ENCODE results near the gene IGFBP6.

Gene IGFBP6

DNA sequence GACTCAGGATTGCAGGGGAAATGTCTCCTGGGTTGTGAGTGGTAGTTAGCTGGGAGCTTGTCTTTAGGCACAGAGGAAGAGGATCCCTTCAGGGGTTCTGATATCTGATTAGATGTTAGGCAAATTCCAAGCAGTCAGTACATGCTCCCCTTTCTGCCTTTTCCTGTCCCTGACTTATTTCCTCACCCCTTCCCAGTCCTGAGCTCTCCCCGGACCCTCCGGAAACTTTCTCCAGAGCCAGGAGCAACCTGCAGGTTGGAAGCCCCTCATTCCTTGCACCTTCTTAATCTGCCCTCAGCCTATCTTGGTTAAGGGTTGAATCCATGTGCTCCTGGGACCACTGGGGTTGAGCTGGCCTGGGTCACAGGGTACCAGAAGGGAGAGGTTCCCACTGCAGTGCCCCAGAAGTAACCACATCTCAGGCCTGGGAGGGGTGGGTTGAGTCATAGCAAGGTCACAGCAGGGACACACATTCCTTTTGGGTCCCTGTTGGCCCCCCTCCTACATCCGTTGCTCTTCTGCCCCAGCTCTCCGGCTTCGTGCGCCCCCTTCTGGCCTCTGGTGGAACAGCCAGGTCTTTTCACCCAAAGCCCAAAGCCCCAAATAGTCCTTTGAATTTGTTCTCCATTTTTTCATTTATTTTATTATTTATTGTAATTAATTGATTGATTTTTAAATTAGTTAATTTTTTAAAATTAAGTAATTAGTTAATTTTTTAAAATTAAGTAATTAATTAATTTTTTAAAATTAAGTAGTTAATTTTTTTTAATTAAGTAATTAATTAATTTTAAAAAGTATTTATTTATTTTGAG lies 1.8 kb downstream of the IGFBP6 start:
- H3K9me3 ChIP-seq (ENCODE audit: control insufficient read depth, low read length) = no peaks in the 10 kb centered on the region
- no peaks in the 10 kb centered on the region for H3K27me3 ChIP-seq (replicated peaks; ENCODE audit: control insufficient read depth, insufficient read depth, low read length, poor library complexity, severe bottlenecking)
- DNase-seq = peak; percentile 73 to 83 (median 81)
- no peak overlapping the region for H3K27ac ChIP-seq (ENCODE audit: insufficient read depth, low read length, poor library complexity, severe bottlenecking)
- H3K4me3 ChIP-seq (ENCODE audit: insufficient read depth, low read depth, low read length, poor library complexity, severe bottlenecking) = no peak overlapping the region
- peaks cover 51% of the 10 kb centered on the region for H3K4me1 ChIP-seq (ENCODE audit: control insufficient read depth, insufficient read depth, low read length, poor library complexity, severe bottlenecking)
- no peaks in the 10 kb centered on the region for H3K36me3 ChIP-seq (ENCODE audit: control insufficient read depth, insufficient read depth, low read length)

- H3K4me3 ChIP-seq (ENCODE audit: insufficient read depth, low read depth, low read length, poor library complexity, severe bottlenecking) = no peak overlapping the region
- H3K36me3 ChIP-seq (ENCODE audit: control insufficient read depth, insufficient read depth, low read length) = no peaks in the 10 kb centered on the region
- H3K27ac ChIP-seq (ENCODE audit: insufficient read depth, low read length, poor library complexity, severe bottlenecking) = no peak overlapping the region
- DNase-seq = no peak
- no peaks in the 10 kb centered on the region for H3K27me3 ChIP-seq (replicated peaks; ENCODE audit: control insufficient read depth, insufficient read depth, low read length, poor library complexity, severe bottlenecking)
- H3K9me3 ChIP-seq (ENCODE audit: control insufficient read depth, low read length) = no peaks in the 10 kb centered on the region
- peaks cover 52% of the 10 kb centered on the region for H3K4me1 ChIP-seq (ENCODE audit: control insufficient read depth, insufficient read depth, low read length, poor library complexity, severe bottlenecking)
Measured at GRCh38 chr12:53100466-53101151, 3.1 kb downstream of the IGFBP6 start.

GRCh38 chr12:53101266-53101665 lies 3.8 kb downstream of the IGFBP6 start:
- H3K27me3 ChIP-seq (replicated peaks; ENCODE audit: control insufficient read depth, insufficient read depth, low read length, poor library complexity, severe bottlenecking) = no peaks in the 10 kb centered on the region
- H3K9me3 ChIP-seq (ENCODE audit: control insufficient read depth, low read length) = no peaks in the 10 kb centered on the region
- no peaks in the 10 kb centered on the region for H3K36me3 ChIP-seq (ENCODE audit: control insufficient read depth, insufficient read depth, low read length)
- no peak overlapping the region for H3K4me3 ChIP-seq (ENCODE audit: insufficient read depth, low read depth, low read length, poor library complexity, severe bottlenecking)
- DNase-seq = no peak
- H3K27ac ChIP-seq (ENCODE audit: insufficient read depth, low read length, poor library complexity, severe bottlenecking) = no peak overlapping the region
- peaks cover 52% of the 10 kb centered on the region for H3K4me1 ChIP-seq (ENCODE audit: control insufficient read depth, insufficient read depth, low read length, poor library complexity, severe bottlenecking)

- Histone ChIP-seq H3K4me1 (ENCODE audit: control insufficient read depth, insufficient read depth, low read length, poor library complexity, severe bottlenecking) (peaks cover 49% of the 10 kb centered on the region), H3K9me3 (ENCODE audit: control insufficient read depth, low read length) (no peaks in the 10 kb centered on the region), H3K36me3 (ENCODE audit: control insufficient read depth, insufficient read depth, low read length) (no peaks in the 10 kb centered on the region), H3K4me3 (ENCODE audit: insufficient read depth, low read depth, low read length, poor library complexity, severe bottlenecking) (no peak overlapping the region), H3K27ac (ENCODE audit: insufficient read depth, low read length, poor library complexity, severe bottlenecking) (no peak overlapping the region), H3K27me3 (replicated peaks; ENCODE audit: control insufficient read depth, insufficient read depth, low read length, poor library complexity, severe bottlenecking) (no peaks in the 10 kb centered on the region)
- DNase-seq = no peak
Measured at GRCh38 chr12:53101931-53102781, 4.7 kb downstream of the IGFBP6 start.

DNA sequence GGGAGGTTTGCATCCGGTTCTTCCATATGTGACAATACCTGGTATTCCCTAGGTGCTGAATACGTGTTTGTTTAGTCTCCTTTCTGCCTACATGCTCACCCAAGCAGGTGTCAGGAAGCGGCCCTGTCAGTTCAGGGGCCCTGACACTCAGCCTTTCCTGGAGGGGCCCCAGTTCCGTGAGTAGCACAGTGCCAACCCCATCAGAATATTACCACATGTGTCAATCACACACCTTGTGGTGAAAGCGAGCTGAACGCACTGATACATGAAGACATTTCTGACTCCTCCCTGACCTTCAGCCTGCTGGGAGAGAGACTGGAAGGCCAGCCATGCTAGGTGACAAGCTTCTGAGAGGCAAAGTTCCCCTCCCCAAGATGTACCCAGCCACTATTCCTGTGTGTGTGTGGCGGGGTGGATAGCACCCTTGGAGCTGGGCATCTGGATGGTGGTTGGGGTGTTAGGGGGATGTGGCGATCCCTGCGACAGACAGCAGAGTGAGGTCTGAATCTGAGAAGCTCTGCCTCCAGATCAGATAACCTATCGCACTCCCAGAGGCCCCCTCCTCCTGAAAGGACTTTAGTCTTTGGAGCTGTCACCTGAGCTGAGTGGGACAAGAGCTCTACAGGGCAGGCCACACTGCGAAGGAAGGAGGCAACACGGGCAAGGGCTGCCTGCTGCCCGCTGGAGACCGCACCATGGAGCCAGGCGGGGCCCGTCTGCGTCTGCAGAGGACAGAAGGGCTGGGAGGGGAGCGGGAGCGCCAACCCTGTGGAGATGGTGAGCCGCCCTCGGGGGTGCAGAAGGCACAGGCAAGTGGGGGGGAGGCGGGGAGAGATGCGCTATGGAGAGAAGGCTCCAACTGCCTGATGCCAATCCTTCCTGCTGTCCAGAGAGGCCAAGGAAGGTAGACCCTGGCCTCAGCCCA lies 5.7 kb downstream of the IGFBP6 start, which contains the start of gene SOAT2:
Gene SOAT2 (plus strand): TSS at position 604 of the 925 bp plus-strand sequence. CDS start 92 bp downstream, at position 696.
- Histone ChIP-seq H3K27ac (ENCODE audit: insufficient read depth, low read length, poor library complexity, severe bottlenecking) (peak within 1 kb of the TSS; percentile 3), H3K4me1 (ENCODE audit: control insufficient read depth, insufficient read depth, low read length, poor library complexity, severe bottlenecking) (peaks cover 39% of the 10 kb centered on the region), H3K4me3 (ENCODE audit: insufficient read depth, low read depth, low read length, poor library complexity, severe bottlenecking) (no peak within 1 kb of the TSS), H3K9me3 (ENCODE audit: control insufficient read depth, low read length) (no peaks in the 10 kb centered on the region), H3K27me3 (replicated peaks; ENCODE audit: control insufficient read depth, insufficient read depth, low read length, poor library complexity, severe bottlenecking) (no peaks in the 10 kb centered on the region), H3K36me3 (ENCODE audit: control insufficient read depth, insufficient read depth, low read length) (no peaks in the 10 kb centered on the region)
- peak in 2 of 3 donors; percentile 18 to 25 for DNase-seq

GRCh38 chr12:53103860-53104305 lies 6.4 kb downstream of the IGFBP6 start:
- Histone ChIP-seq H3K9me3 (ENCODE audit: control insufficient read depth, low read length) (no peaks in the 10 kb centered on the region), H3K4me1 (ENCODE audit: control insufficient read depth, insufficient read depth, low read length, poor library complexity, severe bottlenecking) (peaks cover 32% of the 10 kb centered on the region), H3K27ac (ENCODE audit: insufficient read depth, low read length, poor library complexity, severe bottlenecking) (peak overlapping the region; percentile 3), H3K27me3 (replicated peaks; ENCODE audit: control insufficient read depth, insufficient read depth, low read length, poor library complexity, severe bottlenecking) (no peaks in the 10 kb centered on the region), H3K4me3 (ENCODE audit: insufficient read depth, low read depth, low read length, poor library complexity, severe bottlenecking) (no peak overlapping the region), H3K36me3 (ENCODE audit: control insufficient read depth, insufficient read depth, low read length) (no peaks in the 10 kb centered on the region)
- DNase-seq = no peak

- H3K4me3 ChIP-seq (ENCODE audit: insufficient read depth, low read depth, low read length, poor library complexity, severe bottlenecking) = no peak overlapping the region
- no peak overlapping the region for H3K27ac ChIP-seq (ENCODE audit: insufficient read depth, low read length, poor library complexity, severe bottlenecking)
- H3K36me3 ChIP-seq (ENCODE audit: control insufficient read depth, insufficient read depth, low read length) = no peaks in the 10 kb centered on the region
- peaks cover 26% of the 10 kb centered on the region for H3K4me1 ChIP-seq (ENCODE audit: control insufficient read depth, insufficient read depth, low read length, poor library complexity, severe bottlenecking)
- no peaks in the 10 kb centered on the region for H3K9me3 ChIP-seq (ENCODE audit: control insufficient read depth, low read length)
- no peak for DNase-seq
- no peaks in the 10 kb centered on the region for H3K27me3 ChIP-seq (replicated peaks; ENCODE audit: control insufficient read depth, insufficient read depth, low read length, poor library complexity, severe bottlenecking)
Measured at GRCh38 chr12:53105256-53105655, 7.8 kb downstream of the IGFBP6 start.

DNA sequence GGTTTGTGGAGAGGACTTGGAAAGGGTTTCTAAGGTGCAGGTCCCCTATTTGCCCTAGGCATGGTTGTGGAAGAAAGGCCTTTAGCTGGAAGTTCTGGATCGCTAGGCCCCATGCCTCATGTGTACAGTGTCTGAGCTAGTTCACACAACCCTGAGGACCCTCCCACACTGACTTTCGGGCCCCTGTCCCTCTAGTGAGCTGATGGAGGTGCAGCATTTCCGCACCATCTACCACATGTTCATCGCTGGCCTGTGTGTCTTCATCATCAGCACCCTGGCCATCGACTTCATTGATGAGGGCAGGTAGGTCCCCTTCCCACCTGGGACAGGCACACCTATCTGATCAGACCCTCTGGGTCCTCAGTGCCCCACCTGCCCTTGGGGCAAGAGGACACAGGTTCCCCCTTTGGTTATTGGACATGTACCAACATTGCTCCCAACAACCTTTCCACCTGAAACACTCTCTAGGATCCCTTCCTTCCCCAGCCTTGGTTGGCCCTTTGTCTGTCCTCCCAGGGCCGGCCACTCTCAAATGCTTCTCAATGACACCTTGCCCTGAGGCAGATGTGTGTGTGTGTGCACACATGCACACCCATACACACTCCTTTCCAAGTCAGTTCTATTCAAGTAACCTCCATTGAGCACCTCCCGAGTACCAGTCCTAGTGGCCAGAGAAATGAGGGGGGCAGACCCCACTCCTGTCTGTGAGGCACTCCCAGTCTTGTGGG lies 8.4 kb downstream of the IGFBP6 start:
- H3K4me1 ChIP-seq (ENCODE audit: control insufficient read depth, insufficient read depth, low read length, poor library complexity, severe bottlenecking) = peaks cover 26% of the 10 kb centered on the region
- no peak overlapping the region for H3K27ac ChIP-seq (ENCODE audit: insufficient read depth, low read length, poor library complexity, severe bottlenecking)
- H3K9me3 ChIP-seq (ENCODE audit: control insufficient read depth, low read length) = no peaks in the 10 kb centered on the region

More for the DNA sequence above, 8.4 kb downstream of the IGFBP6 start:
- no peaks in the 10 kb centered on the region for H3K27me3 ChIP-seq (replicated peaks; ENCODE audit: control insufficient read depth, insufficient read depth, low read length, poor library complexity, severe bottlenecking)
- H3K4me3 ChIP-seq (ENCODE audit: insufficient read depth, low read depth, low read length, poor library complexity, severe bottlenecking) = no peak overlapping the region
- H3K36me3 ChIP-seq (ENCODE audit: control insufficient read depth, insufficient read depth, low read length) = no peaks in the 10 kb centered on the region
- no peak for DNase-seq
